ENCODE data around the gene RAX2. TPM values are rescaled to one million over a fixed set of nuclear protein-coding genes. Genes with fewer than 3 reads are reported as not detected.

The RAX2 gene
- total and polyA plus RNA-seq, 2 donors (not counting 3 experiments of a cell fraction or from before 2014, with no cell fraction given) = not detected

DNA sequence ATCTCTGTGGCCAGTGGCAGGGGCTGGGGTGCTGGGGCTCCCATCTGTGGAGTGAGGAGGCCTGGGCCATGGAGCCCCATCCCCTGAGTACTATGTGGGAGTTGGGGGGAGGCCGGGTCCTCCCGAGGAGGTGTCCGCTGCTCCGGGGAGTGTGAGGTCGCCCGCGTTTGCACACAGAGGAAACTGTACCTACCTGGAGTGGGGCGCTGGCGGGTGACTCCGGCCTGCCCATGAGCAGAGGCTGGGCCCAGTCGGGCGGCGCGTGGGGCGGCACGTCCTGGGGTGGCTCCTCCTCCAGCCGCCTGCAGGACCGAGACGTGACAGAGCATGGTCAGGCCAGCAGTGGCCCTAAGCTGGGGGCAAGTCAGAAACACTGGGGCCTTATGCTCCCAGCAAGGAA, 48.0 kb upstream of the RAX2 start:
- H3K27me3 ChIP-seq (ENCODE audit: control insufficient read depth in 2 of 2, insufficient read depth in 2 of 2, low read length in 2 of 2) = no peaks in the 10 kb centered on the region
- ChIA-PET POLR2A (no interaction called here), CTCF (interaction anchor here (2.3 kb wide), 1 partner anchor 24 kb away, joined by 5 read pairs; no protein-coding TSS in a partner anchor)
- intact Hi-C loops (cut with micrococcal nuclease) = no loop called here
- H3K27ac ChIP-seq (ENCODE audit: insufficient read depth, low read depth, low read length) = no peak overlapping the region
- BruUV-seq (replicated peaks) = no TSS peak
- H2AFZ ChIP-seq (ENCODE audit: low read depth, low read length) = no peak overlapping the region
- no peaks in the 10 kb centered on the region for H3K9me3 ChIP-seq (replicated peaks; ENCODE audit: control insufficient read depth, insufficient read depth, low read length)
- no peak overlapping the region for H3K9ac ChIP-seq (replicated peaks; ENCODE audit: extremely low read depth, insufficient read depth, low read length)
- no peaks in the 10 kb centered on the region for H3K9me1 ChIP-seq (replicated peaks; ENCODE audit: control insufficient read depth, extremely low read depth, insufficient read depth, low read length)
- no peaks in the 10 kb centered on the region for H4K20me1 ChIP-seq (replicated peaks; ENCODE audit: control insufficient read depth, extremely low read depth, insufficient read depth, low read length)
- DNase-seq (ENCODE audit: low read depth, low spot score) = no peak
- no peaks in the 10 kb centered on the region for H3K4me1 ChIP-seq (ENCODE audit: control insufficient read depth, extremely low read depth, insufficient read depth, low read length)
- TF ChIP-seq JUN (IDR thresholded peaks at IDR 0.05; ENCODE audit: borderline replicate concordance, insufficient read depth, insufficient read length, low read depth) (no peak), EZH2 (IDR thresholded peaks at IDR 0.05; ENCODE audit: borderline replicate concordance, low read depth, low read length, severe bottlenecking) (no peak), MYC (IDR thresholded peaks at IDR 0.05; ENCODE audit: low read depth, low read length) (no peak), GATA2 (IDR thresholded peaks at IDR 0.05; ENCODE audit: insufficient read depth, insufficient read length, low read depth, low read length) (no peak)
- TF ChIP-seq, protein P1, sequence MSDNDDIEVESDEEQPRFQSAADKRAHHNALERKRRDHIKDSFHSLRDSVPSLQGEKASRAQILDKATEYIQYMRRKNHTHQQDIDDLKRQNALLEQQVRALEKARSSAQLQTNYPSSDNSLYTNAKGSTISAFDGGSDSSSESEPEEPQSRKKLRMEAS (IDR thresholded peaks at IDR 0.05; ENCODE audit: insufficient read depth, insufficient read length) = no peak
- TF ChIP-seq, protein P2, sequence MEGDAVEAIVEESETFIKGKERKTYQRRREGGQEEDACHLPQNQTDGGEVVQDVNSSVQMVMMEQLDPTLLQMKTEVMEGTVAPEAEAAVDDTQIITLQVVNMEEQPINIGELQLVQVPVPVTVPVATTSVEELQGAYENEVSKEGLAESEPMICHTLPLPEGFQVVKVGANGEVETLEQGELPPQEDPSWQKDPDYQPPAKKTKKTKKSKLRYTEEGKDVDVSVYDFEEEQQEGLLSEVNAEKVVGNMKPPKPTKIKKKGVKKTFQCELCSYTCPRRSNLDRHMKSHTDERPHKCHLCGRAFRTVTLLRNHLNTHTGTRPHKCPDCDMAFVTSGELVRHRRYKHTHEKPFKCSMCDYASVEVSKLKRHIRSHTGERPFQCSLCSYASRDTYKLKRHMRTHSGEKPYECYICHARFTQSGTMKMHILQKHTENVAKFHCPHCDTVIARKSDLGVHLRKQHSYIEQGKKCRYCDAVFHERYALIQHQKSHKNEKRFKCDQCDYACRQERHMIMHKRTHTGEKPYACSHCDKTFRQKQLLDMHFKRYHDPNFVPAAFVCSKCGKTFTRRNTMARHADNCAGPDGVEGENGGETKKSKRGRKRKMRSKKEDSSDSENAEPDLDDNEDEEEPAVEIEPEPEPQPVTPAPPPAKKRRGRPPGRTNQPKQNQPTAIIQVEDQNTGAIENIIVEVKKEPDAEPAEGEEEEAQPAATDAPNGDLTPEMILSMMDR (IDR thresholded peaks at IDR 0.05; ENCODE audit: extremely low read depth in 1 of 2, insufficient read depth in 1 of 2, low read depth in 1 of 2, low read length in 2 of 2) = no peak
- no peaks in the 10 kb centered on the region for H3K36me3 ChIP-seq (ENCODE audit: control insufficient read depth in 2 of 2, extremely low read depth in 1 of 2, insufficient read depth in 2 of 2, low read length in 2 of 2)
- dilution Hi-C loops (cut with MboI; ENCODE audit: extremely low pct_ligation_motif_present, low sequenced_read_pairs) = no loop called here
- FAIRE-seq = no peak
- H3K79me2 ChIP-seq (ENCODE audit: control insufficient read depth, insufficient read depth, low read length) = no peaks in the 10 kb centered on the region
- no peak overlapping the region for H3K4me3 ChIP-seq (replicated peaks in 1 of 3; ENCODE audit: insufficient read depth in 1 of 3, low read depth in 1 of 3, low read length in 3 of 3)
- H3K4me2 ChIP-seq (ENCODE audit: insufficient read depth, low read length) = no peak overlapping the region
